Glomerular visceral epithelial cell (primary cell): ENCODE measurements around the gene PSPC1.
"Not testable (repeated sequence)": the region's sequence is repeated elsewhere in the genome, so short reads cannot be mapped to it uniquely, and the experiment has no call there.

Source experiments
- DNase-seq: peaks from one replicate; pipeline ENCODE4 v3.0.0-alpha.2; 2016; ENCODE audit errors: extremely low spot score

The PSPC1 gene

DNA sequence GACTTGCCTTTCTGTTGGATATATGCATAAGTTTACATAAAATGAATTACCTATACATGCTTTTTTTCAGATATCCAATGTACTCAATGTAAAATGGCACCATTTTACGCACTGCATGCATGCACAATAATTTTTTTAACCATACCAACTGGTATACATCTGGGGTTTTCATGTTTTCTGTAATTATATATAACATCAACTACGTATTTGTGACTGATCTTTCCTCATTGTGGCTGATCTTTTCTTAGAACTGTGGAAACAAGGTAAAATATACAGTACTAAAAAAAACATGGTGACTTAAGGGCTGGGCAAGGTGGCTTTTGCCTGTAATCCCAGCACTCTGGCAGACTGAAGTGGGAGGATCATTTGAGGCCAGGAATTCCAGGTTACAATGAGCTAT, 18.5 kb downstream of the PSPC1 start:
- DNase-seq, result no peak

DNA sequence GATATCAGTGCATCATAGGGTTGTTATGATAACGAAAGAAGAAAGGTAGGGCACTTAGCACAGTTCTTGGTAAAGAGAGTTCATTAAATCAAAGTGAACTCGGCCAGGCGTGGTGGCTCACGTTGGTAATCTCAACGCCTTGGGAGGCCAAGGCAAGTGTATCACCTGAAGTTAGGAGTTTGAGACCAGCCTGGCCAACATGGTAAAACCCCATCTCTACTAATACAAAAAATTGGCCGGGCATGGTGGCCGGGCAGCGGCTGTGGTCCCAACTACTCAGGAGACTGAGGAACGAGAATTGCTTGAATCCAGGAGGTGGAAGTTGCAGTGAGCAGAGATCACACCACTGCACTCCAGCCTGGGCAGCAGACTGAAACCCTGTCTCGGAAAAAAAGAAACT, 19.1 kb downstream of the PSPC1 start:
- no peak for DNase-seq

DNA sequence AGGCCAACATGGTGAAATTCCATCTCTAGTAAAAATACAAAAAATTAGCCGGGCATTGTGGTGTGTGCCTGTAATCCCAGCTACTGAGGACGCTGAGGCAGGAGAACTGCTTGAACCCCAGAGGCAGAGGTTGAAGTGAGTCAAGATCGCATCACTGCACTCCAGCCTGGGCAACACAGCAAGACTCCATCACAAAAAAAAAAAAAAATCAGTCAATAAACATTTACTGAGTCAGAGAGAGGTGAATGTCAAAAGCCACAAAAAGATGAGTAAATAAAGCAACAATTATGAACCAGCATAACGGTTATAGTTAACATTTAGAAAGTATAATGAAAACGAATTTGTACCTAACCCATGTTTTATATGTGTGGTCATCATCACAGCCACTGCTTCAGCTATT, 23.1 kb downstream of the PSPC1 start:
- DNase-seq, result no peak

DNA sequence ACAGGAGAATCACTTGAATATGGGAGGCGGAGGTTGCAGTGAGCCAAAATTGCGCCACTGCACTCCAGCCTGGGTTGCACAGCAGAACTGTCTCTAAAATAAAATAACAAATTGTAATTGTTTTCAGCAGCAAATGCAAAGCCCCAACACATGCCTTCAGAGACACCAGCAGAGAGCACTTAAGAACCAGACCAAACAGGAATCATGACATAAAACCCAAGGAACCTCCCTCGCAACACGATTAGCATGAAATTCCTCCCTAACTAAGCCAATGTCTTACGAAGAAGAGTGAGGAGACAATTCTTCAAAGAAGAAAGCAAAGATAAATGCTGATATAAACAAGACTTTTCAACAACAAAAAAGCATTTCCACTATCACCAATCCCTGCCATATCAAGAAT, 40.1 kb downstream of the PSPC1 start:
- DNase-seq, result no peak

DNA sequence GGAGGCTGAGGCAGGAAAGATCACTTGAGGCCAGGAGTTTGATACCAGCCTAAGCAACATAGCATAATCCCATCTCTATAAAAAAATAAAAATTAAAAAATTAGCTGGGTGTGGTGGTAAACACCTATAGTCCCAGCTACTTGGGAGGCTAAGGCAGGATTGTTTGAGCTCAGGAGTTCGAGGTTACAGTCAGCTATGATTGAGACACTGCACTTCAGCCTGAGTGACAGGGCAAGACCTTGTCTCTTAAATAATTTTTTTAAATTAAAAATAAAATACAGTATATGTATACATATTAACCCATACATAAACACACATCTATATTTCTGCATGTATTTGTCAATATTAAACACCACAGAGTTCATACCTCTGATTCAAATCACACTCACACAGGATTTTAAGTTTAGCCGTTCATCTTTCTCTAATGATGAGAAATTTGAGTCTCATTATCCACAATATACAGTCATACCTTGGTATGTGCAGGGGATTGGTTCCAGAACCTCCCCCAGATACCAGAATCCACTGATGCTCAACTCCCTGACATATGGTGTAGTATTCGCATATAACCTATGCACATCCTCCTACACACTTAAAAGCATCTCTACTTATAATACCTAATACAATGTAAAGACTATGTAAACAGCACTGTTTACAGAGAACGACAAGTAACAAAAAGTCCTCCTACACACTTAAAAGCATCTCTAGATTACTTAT, 44.7 kb downstream of the PSPC1 start:
- no peak for DNase-seq

DNA sequence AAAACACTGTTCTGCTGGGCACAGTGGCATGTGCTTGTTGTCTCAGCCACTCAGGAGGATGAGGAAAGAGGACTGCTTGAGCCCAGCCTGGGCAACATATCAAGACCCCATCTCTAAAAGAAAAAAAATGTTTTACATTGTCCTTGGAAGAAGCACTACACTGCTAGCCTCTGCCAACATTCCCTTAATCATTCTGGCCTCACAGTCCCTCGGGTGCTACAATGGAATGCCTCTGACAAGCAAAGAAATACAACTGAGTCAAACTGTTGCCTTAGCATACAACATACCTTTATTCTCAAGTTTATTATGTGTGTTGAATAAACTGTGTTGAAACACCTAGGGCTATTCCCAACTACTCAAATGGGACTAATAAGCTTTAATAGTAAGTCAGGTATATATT, 56.1 kb downstream of the PSPC1 start:
- DNase-seq, result no peak

DNA sequence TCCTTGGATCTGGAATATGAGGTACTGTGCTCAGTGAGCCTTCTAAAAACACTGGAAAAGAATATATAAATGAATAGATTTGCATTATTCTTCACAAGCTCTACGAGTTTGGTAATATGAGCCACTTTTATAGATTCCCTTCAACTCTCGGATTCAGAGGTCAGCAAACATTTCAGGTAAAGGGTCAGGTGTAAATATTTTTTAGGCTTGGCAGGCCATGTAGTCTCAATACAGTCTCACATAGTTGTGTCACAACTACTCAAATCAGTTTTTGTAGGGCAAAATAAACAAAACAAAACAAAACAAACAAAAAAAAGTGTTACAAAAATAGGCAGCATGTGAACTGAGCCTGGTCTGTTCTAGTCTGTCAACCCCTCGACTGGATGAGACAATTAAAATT, 57.4 kb downstream of the PSPC1 start:
- no peak for DNase-seq

DNA sequence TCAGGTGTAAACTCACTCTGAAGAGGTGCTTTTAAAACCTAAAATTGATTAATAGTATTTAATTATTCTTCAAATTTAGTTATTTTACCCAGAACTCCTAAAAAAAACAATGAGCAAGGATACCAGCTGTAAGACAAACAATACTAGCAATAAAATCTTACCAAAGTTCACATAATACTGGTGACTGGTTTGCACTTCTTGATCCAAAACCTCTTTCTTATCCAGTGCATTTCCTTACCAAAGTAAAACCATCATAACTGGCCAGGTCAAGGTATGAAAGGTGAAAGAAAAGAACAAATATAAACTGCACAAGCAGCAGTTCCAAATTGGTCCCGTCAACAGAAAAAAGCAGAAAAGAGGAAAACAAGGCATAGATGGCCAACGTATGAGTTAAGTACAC, 62.7 kb downstream of the PSPC1 start:
- no peak for DNase-seq

DNA sequence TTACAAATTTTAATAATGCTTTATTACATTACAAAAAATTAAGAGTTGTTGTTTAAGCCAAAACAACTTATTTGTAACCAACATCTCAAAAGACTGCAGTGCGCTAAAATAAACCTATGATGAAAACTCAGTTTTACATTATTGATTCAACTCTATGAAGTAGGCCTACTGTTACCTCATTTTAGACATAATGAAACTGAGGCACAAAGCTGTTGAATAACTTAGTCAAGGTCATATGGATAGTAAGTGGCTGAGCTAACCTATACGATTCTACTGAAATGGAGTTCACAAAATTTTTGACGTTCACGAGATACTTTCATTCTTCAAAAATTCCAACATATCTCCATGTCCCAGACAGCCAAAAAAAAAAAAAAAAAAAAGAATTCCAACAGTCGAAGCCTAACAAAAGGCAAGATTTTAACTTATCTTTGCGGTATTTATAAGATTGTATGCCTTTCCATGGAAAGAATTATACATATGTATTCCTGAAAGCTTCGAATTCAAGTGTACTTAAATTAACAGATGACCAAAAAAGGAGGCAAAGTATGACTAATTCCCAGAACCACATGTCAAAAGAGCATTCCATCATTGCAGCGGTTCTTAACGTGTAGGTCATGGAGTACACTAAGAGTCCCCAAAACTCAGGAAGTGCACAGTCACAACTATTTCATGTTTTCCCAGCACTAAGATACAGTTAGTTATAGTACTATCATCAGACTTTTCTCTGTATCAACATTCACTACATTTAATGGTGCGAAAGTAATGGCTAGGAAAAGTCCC, 69.4 kb downstream of the PSPC1 start:
- DNase-seq, result peak; percentile 52

DNA sequence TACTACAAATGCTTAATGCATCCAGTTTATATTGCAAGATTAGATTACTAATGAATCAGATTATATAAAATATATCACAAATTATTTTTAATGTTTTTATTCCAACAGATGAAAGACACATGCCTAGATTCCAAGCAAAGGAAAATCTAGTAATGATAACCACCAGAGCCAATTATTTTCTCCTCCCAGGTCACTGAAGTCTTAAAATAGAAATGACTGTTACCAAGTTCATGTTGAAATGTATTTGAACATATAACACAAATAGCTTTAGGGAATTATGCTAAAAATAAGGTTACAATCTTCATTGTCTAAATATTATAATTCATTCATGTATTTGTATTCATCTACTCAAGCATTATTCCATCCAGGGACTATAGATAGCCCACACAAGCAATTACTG, 73.0 kb downstream of the PSPC1 start:
- DNase-seq, result not testable (repeated sequence)

DNA sequence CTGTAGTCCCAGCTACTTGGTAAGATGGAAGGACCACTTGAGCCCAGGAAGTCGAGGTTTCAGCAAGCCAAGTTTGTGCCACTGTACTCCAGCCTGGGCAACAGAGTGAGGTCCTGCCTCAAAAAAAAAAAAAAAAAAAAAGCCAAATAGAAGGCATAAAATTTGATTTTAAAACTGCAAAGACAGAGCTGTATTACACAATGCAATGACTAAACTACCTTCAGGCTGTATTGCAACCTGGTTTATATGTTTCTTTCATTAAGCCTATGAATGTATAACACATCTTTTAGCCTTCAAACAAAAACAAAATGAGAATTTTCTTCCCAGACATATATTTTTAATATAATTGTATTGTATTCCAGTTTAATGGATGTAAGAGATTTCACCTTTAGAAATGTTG, 73.7 kb downstream of the PSPC1 start:
- DNase-seq, result not testable (repeated sequence)

DNA sequence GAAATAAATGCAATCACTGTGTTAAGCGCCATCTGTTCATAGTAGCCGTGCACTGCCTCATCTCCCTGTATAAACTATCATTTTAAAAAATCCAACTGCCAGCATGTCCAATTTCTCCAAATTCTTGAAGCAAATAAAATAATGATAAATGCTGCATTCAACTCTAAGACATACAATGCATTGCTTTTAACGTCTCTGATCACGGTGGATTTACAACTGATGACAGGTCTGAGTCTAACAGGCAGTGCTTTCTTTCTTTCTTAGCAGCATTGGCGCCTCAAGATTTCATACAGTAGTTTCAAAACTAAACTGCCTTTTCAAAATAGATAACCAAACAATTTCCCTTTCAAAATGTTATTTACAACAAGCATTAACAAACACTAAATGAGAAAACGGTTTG, 78.5 kb downstream of the PSPC1 start:
- not testable (repeated sequence) for DNase-seq

DNA sequence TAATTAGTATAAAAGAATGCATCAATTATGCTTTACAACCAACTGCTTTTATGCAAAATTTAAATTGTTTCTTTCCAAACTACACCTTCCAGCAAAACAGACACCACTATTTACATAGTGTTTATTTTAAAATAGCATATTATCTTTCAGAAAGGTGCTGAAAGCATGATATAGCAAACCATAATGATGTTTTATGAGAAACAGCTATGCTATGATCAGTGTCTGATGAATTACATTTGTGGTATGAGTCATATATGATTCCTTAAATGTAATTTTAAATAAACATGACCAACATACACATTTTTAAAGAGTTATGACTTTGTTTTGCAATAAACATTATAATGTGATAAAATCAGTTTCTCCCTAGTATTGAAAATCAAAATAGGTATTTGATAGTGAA, 81.1 kb downstream of the PSPC1 start:
- DNase-seq, result not testable (repeated sequence)

DNA sequence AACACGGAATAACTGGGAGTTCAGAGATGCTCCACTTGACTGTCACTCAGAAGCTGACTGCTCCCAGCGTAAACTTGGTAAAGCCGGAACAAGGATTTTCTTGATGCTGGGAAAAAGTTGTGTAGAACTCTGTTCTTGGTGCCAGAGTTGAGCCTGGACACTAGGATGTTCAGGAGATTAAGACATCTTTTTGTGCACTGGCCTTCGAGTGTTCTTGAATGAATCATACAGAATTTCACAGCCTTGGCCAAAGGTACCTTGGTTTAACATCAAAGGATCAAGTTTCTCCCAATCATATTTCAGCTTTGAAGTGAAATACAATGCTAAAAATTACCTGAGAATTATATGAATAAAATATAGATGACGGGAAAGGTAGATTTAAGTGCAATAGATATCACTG, 81.8 kb downstream of the PSPC1 start:
- not testable (repeated sequence) for DNase-seq

DNA sequence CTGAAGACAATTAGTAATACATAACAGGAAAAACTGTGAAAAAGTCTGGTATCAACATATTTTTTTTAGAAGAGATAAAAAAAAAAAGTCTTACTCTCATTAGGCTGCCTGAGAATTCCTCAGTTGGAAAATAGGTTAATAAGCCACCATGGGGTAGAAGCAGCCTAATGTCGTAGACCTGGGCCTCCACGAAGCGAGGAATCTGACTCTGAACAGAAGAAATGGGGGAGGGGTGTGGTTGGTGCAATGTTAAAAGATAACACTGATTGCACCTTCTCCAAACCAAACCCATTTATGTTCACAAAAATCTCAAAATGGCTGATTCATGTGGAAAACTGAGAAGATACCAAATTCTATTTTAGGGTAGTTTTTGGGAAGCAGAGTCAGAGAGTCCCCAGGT, 86.9 kb downstream of the PSPC1 start:
- DNase-seq, result no peak

DNA sequence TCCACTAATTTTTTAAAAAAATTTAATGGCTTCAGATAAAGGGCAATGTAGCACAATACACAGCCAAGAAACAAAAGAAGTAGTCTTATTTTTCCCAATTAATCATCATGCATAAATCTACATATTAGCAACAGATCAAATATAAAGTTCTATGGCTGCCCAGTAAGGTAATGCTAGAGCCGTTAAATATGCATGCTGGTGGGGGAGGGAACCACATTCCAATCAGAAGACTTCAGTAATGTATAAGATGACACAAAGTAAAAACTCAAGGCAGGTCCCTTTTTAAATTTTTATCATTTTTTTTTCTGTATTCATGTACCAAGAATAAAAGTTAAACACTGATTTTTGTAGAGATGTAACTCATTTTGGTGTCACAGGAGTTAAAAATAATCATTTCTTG, 87.3 kb downstream of the PSPC1 start:
- DNase-seq, result no peak

DNA sequence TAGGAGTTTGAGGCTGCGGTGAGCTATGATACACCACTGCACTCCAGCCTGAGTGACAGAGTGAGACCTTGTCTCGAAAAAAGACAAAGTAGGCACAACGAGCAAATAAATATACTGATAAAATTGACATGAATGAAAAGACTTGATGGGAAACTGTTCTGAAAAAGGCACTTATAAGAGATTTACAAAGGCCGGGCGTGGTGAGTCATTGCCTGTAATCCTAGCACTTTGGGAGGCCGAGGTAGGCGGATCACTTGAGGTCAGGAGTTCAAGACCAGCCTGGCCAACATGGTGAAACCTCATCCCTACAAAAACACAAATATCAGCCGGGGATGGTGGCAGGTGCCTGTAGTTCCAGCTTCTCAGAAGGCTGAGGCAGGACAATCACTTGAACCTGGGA, 91.3 kb downstream of the PSPC1 start:
- not testable (repeated sequence) for DNase-seq

DNA sequence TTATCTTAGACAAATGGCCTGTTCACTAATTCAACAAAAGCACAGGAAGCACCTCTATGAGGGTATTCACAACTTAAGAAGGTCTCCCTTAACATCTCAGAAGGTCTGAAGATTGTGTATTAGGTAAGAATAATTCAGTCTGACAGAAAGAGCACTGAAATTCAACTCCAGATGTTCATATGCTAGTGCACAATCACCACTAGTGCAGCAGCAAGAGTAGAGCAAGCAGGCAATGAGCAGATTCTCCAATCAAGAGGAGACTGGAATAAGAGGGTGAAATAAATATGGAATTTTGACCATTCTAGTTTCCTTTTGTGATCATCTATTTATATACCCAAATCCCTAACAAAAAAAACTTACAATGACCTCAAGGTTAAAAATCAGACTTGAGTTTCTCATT, 97.3 kb downstream of the PSPC1 start:
- no peak for DNase-seq

DNA sequence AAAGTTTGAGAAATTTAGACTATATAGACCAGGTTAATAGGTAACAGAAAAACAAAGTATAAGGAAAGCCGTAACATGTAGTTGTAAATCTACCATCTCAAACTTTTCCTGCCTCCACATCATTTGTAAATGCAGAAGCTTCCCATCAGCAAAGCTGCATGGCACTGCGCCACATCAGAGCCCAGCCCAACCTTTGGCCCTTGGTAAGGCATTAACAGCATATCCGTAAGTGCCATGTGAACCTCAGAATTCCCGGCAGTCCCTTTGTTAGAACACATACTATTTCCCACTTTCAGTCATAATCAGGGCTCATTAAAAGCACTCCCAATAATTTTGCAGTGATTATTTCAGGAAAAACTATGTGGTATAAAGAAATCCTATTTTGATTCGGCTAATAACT, 97.7 kb downstream of the PSPC1 start:
- no peak for DNase-seq

DNA sequence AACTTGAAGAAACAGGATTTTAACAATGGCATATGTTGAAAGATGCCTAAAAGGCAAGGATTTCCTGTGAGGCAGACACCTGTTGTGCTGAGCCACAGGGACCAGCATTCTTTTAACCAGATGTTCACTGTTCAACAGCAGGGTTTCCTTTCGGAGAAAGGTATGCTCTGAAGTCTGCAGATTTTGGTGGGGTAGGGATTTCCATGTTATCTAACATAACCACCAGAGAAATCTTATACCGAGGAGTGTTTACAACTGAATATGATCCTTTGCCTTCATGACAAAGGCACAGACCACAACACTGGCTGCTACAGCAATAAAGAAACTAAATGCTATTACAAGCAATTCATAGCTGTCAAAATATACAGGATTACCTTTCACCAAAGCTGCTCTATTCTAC, 101.2 kb downstream of the PSPC1 start:
- DNase-seq, result no peak

DNA sequence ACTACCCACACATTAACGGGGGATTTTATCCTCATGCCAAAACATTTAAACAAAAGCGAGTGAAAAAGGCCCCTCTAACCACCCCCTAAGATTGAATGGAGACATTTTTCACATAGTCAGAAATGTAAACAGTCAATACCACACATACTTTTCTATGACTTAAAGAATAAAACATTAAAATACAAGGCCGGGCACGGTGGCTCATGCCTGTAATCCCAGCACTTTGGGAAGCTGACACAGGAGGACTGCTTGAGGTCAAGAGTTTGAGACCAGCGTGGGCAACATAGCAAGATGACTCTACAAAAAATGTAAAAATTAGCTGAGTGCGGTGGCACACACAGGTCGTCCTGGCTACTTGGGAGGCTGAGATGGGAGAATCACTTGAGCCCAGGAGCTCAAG, 102.0 kb downstream of the PSPC1 start:
- DNase-seq, result no peak

DNA sequence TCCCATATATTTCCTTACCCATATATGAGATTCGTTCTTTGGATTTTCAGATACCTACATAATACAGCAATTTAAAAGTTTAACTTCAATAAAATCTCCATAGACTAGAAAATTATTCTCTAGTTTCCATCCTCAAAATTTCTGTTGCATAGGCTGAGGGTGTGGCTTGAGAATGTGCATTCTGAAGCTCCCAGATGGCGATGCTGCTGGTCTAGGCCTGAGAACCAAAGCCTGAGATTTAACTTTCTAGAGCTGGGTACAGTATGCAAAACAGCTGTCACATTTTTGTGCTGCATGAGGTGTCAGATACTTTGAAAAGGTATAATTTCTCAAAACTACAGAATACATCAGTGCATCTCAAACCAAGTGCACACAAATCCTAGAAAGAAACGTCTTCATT, 106.6 kb downstream of the PSPC1 start:
- DNase-seq, result no peak

DNA sequence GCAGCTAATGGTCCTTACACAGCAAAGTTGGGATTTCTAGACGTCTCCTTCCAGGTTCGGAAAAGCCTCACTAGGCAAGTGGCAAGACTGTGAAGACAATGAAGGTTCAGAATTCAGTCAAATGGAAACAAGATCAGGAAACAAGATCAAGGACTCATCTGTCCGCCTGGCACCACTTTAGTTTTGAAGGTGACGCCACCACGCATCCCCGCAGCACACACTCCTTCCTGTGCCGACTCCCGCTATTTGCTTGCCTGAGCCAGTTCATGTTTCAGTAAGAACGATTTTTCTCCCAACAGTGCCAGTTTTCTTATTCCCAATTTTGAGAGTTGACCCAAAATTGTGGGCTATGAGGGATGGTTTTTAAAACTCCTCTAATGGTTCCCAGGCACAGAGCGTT, 107.8 kb downstream of the PSPC1 start:
- no peak for DNase-seq
